Measurements from ENCODE around the gene CDKN2D. TPM values are rescaled to one million over a fixed set of nuclear protein-coding genes. Genes with fewer than 3 reads are reported as not detected.
A peak's percentile ranks its signal among the peaks of the same experiment; 100 is the strongest.

The CDKN2D gene
- total RNA-seq, 2 experiments from 2014 or later = 62.1 to 67.1 TPM

- Mint-ChIP-seq H3K36me3 (ENCODE audit: low read depth) (peaks cover 21% of the 10 kb centered on the region), H3K27ac (no peak overlapping the region), H3K9me3 (no peaks in the 10 kb centered on the region), H3K4me1 (ENCODE audit: low read depth) (peaks cover 30% of the 10 kb centered on the region), H3K27me3 (no peaks in the 10 kb centered on the region), H3K4me3 (no peak overlapping the region)
- ChIA-PET POLR2A (interaction anchor here (1.1 to 2.4 kb wide), 5 partner anchors 10 to 47 kb away, joined by 3 to 13 read pairs (median 4); partner anchors contain the start of gene SLC44A2), CTCF (interaction anchor here (1.3 to 6.0 kb wide), 3 partner anchors 31 to 88 kb away, joined by 3 to 35 read pairs (median 12); no protein-coding TSS in a partner anchor)
- ATAC-seq (no peak), DNase-seq (no peak)
- TF ChIP-seq, protein P1, sequence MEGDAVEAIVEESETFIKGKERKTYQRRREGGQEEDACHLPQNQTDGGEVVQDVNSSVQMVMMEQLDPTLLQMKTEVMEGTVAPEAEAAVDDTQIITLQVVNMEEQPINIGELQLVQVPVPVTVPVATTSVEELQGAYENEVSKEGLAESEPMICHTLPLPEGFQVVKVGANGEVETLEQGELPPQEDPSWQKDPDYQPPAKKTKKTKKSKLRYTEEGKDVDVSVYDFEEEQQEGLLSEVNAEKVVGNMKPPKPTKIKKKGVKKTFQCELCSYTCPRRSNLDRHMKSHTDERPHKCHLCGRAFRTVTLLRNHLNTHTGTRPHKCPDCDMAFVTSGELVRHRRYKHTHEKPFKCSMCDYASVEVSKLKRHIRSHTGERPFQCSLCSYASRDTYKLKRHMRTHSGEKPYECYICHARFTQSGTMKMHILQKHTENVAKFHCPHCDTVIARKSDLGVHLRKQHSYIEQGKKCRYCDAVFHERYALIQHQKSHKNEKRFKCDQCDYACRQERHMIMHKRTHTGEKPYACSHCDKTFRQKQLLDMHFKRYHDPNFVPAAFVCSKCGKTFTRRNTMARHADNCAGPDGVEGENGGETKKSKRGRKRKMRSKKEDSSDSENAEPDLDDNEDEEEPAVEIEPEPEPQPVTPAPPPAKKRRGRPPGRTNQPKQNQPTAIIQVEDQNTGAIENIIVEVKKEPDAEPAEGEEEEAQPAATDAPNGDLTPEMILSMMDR (IDR thresholded peaks at IDR 0.05) = no peak
- intact Hi-C loops (cut with micrococcal nuclease) = no loop called here
Observed at GRCh38 chr19:10611907-10612306, 43.1 kb upstream of the CDKN2D start.

DNA sequence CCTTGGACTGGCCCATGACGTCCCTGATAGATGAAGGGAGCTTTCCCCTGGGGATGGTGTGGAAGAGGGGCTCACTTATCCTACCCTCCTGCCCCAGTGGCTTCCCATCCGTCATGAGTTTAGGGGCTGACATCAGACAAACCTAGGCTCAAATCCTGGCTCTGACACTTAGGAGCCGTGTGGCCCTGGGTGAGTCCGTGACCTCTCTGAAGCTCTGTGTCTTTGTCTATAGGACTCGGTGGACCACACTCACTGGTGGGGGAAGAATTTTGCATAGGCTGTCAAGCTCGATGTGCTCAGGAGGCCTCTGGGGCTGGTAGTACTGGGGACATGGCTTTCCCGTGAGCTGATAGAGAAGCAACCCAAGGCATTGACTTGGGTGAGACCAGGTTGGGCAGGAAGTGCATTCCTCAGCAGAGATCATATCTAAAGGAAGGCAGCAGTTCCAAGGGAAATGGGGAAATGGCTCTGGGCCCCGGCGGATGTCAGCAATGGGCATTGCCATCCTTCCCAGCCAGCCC lies 35.7 kb upstream of the CDKN2D start:
- Mint-ChIP-seq H3K27me3 (no peaks in the 10 kb centered on the region), H3K4me1 (ENCODE audit: low read depth) (peaks cover 23% of the 10 kb centered on the region), H3K4me3 (peak overlapping the region; percentile 96), H3K27ac (peak overlapping the region; percentile 96), H3K36me3 (ENCODE audit: low read depth) (peaks cover 14% of the 10 kb centered on the region), H3K9me3 (no peaks in the 10 kb centered on the region)
- TF ChIP-seq, protein P1 (IDR thresholded peaks at IDR 0.05) = no peak
- ChIA-PET CTCF (interaction anchor here (1.2 to 3.8 kb wide), 5 partner anchors 16 to 41 kb away, joined by 3 to 29 read pairs (median 4); no protein-coding TSS in a partner anchor), POLR2A (interaction anchor here (0.8 to 4.8 kb wide), 19 partner anchors 10 to 234 kb away, joined by 3 to 25 read pairs (median 4); partner anchors contain the start of genes CDKN2D and SLC44A2)
- intact Hi-C loops (cut with micrococcal nuclease) = loop anchor here (5.0 kb wide), 1 partner anchor 38 kb away; no protein-coding TSS in a partner anchor
- DNase-seq (peak; percentile 26), ATAC-seq (no peak)

DNA sequence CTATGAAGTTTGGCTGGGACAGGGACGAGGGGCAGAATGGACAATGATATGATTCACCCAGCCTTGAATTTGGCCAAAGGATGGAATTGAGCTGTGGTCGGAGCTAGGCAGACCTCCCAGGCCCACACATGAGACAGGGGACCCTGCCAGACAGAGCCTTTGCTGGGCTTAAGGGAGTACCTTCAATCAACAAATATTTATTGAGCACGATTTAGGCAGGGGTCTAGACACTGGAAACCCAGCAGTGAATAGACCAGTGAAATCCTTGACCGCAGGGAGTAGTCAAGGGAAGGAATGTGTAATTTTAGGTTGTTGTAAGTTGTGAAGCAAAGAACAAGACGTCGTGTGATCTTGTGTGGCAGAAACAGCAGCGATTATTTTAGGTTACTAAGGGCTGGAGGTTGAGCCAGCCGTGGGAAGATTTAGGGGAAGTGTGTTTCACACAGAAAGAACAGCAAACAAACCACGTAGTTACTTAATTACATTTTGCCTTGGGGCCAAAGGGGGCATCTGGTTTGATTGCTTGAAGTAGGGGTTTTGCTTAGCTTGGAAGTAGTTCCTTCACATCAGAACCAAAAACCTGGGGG lies 35.2 kb upstream of the CDKN2D start:
- H3K27ac Mint-ChIP-seq = peak overlapping the region; percentile 96
- ChIA-PET CTCF (interaction anchor here (0.7 to 3.8 kb wide), 6 partner anchors 16 to 41 kb away, joined by 3 to 29 read pairs (median 4); no protein-coding TSS in a partner anchor), POLR2A (interaction anchor here (0.8 to 4.8 kb wide), 21 partner anchors 9 to 233 kb away, joined by 3 to 25 read pairs (median 4); partner anchors contain the start of genes CDKN2D, QTRT1, SLC44A2 and TMED1)
- peaks cover 14% of the 10 kb centered on the region for H3K36me3 Mint-ChIP-seq (ENCODE audit: low read depth)
- peak overlapping the region; percentile 96 for H3K4me3 Mint-ChIP-seq
- no peaks in the 10 kb centered on the region for H3K9me3 Mint-ChIP-seq
- intact Hi-C loops (cut with micrococcal nuclease) = loop anchor here (5.0 kb wide), 1 partner anchor 38 kb away; no protein-coding TSS in a partner anchor
- DNase-seq (peak; percentile 61), ATAC-seq (peak; percentile 3)
- H3K27me3 Mint-ChIP-seq = no peaks in the 10 kb centered on the region
- H3K4me1 Mint-ChIP-seq (ENCODE audit: low read depth) = peaks cover 23% of the 10 kb centered on the region
- TF ChIP-seq, protein P1 (IDR thresholded peaks at IDR 0.05) = no peak

GRCh38 chr19:10603084-10603872 lies 34.5 kb upstream of the CDKN2D start:
- ChIA-PET POLR2A (interaction anchor here (0.7 to 4.8 kb wide), 17 partner anchors 9 to 233 kb away, joined by 3 to 25 read pairs (median 8); partner anchors contain the start of genes CDKN2D, QTRT1 and TMED1), CTCF (interaction anchor here (0.7 to 3.8 kb wide), 6 partner anchors 17 to 42 kb away, joined by 3 to 29 read pairs (median 6); no protein-coding TSS in a partner anchor)
- ATAC-seq (peak; percentile 68), DNase-seq (peak; percentile 95)
- TF ChIP-seq, protein P1 (IDR thresholded peaks at IDR 0.05) = no peak
- peak overlapping the region; percentile 96 for H3K27ac Mint-ChIP-seq
- peaks cover 14% of the 10 kb centered on the region for H3K36me3 Mint-ChIP-seq (ENCODE audit: low read depth)
- H3K4me1 Mint-ChIP-seq (ENCODE audit: low read depth) = peaks cover 23% of the 10 kb centered on the region
- H3K9me3 Mint-ChIP-seq = no peaks in the 10 kb centered on the region
- H3K27me3 Mint-ChIP-seq = no peaks in the 10 kb centered on the region
- H3K4me3 Mint-ChIP-seq = peak overlapping the region; percentile 96
- intact Hi-C loops (cut with micrococcal nuclease) = loop anchor here (5.0 kb wide), 1 partner anchor 39 kb away; no protein-coding TSS in a partner anchor
